AG08395 (cell line): Measurements from ENCODE around the gene KCNH2.
A peak's percentile ranks its signal among the peaks of the same experiment; 100 is the strongest.

Source experiments
- DNase-seq: peaks from one replicate; pipeline ENCODE4 v3.0.0; 2012; ENCODE audit warnings: mixed read lengths, low spot score

The KCNH2 gene

DNA sequence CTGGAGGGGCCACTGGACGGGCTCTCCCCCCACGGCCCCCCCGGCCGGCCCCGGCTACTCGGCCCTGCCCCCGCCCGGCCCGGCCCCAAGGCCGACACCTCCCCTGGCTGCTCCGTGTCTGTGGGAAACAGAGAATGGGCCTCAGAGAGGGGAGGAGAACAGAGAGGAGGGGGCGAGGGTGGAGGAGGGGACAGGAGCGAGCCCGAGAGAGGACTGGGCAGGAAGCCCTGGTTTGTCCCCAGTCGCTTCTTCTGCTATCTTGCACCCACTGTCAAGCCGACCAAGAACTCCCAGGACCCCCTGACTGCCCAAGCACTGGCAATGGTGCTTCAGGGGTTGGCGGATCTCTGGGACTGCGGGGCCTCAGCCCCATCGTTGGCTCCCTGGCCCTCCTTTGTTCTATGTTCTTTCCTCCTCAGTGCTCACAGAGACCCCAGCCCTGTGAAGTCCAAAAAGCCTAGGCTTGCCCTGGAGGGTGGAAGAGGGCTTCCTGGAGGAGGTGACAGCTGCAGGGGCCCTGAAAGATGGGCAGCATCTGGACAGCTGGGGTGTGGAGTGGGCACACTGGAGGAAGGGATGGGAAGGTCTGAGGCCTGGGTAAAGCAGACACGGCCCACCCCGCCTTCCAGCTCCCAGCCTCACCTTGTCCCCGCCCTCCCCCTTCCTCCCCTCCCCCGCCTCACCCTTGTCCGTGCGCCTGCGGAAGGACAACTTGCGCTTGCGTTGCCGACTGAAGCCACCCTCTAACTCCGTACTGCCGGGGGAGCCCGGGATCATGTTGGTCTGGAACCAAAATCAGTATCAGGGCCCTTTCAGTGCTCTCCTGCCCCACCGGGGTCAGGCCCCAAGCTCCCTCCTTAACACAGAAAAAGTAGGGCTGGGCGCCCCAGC lies 30.1 kb downstream of the KCNH2 start:
- DNase-seq: no peak

DNA sequence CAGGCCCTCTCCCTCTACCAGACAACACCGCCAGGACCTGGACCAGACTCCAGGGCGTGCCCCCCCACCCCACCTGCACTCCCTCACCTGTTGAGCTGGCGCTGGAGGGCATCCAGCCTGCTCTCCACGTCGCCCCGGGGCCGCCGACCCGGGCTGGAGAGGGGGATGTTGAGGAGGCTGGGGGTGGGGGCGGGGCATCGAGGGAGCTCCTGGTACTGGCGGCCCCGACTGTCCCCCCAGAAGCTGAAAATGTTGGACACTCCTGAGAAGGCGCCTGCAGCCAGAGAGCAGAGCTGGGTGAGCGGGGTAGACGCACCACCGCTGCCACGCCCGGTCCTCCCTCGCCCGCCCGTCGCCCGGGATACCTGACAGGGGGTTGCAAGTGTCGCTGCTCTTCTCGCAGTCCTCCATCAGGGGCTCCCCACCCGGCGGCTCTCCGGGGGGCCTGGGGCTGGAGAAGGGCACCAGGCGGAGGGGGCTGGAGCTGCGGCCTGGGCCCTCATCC lies 30.8 kb downstream of the KCNH2 start:
- DNase-seq: no peak

DNA sequence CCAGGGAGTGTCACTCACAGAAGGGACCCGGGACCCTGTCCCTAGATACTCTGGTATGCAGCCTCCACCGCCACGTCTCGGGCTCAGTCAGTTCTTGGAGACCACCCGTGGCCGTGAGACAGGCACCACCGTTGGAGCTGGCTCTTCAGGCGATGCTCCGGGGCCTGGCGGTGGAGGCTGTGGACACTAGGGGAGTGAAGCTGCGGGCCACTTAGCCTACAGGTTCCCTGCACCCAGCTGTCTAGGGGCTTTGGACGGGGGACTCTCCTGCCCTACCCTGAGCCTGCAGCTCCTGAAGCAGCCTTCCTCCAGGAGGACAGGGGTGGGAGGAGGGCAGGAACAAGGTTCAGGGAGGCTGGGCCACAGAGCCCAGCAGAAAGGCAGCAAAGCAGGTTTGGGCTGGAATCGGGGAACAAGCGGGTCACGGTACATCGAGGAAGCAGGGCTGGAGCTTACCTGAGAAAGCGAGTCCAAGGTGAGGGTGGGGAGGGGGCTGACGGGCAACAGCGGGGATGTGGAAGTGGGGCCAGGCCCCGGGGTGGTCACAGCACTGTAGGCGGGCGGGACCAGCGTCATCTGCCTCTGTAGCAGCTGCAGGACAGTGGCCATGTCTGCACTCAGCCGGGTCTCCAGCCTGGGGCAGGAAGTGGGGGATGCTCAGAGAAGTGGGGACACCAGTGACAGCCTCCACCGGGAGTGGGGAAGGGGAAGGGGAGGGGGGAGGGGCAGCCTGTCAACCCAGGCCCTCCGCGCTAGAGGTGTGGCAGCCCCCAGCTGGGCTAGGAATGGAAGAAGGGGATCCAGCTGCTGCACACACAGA lies 31.5 kb downstream of the KCNH2 start:
- DNase-seq: no peak

DNA sequence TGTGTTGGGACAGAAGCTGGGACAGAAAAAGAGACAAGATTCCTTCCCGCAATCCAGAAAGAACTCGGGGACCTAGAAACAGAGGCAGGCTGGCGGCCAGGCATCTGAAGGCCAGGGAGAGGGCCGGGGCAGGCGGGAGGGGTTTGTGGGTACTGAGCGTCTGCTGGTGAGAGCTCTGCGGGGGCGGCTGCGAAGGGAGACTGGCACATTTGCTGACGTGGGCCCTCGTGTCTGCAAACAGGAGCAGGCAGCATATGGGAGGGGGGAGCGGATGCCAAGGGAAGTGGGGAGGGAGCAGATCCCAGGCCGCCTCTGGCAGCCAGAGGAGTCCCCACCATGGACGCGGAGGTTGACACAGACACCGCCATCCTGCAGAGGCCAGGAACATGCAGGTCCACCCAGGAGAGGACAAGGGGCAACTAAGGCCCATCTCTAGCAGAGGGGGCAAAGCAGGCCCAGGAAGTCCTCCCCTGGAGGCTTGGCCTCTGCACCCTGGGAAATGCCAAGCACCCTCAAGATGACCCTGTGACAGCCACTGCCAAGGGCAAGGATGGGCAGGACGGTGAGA lies 32.2 kb downstream of the KCNH2 start:
- DNase-seq: no peak

DNA sequence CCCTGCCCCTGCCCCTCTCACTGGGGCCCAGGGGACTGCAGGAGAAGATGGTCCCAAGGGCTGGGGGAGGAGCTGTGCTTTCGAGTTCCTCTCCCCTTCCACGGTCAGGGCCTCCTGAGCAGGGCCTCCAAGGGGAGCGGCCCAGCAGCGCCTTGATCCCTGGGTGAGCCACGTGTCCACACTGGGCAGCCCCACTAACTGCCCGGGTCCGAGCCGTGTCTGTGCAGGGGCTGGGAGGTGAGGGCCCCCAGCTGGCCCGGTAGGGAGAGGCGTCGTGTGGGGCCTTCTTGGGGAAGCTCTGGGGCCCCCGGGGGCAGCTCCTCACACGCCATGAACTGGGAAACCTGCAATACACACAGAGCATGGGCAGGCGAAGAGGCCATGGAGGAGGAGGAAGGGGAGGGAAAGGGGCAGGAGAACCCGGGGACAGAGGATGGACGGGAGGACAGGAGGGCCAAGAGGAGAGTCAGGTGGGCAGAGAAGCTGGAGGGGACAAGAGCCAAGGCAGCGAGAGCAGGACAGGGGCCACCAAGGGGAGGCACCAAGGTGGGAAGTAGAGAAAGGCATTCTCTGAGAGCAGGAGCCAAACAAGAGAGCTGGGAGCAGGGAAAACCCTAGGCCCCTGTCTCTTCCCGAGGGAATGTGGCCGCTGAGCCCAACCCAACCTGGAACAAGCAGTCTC lies 32.8 kb downstream of the KCNH2 start:
- DNase-seq: no peak

DNA sequence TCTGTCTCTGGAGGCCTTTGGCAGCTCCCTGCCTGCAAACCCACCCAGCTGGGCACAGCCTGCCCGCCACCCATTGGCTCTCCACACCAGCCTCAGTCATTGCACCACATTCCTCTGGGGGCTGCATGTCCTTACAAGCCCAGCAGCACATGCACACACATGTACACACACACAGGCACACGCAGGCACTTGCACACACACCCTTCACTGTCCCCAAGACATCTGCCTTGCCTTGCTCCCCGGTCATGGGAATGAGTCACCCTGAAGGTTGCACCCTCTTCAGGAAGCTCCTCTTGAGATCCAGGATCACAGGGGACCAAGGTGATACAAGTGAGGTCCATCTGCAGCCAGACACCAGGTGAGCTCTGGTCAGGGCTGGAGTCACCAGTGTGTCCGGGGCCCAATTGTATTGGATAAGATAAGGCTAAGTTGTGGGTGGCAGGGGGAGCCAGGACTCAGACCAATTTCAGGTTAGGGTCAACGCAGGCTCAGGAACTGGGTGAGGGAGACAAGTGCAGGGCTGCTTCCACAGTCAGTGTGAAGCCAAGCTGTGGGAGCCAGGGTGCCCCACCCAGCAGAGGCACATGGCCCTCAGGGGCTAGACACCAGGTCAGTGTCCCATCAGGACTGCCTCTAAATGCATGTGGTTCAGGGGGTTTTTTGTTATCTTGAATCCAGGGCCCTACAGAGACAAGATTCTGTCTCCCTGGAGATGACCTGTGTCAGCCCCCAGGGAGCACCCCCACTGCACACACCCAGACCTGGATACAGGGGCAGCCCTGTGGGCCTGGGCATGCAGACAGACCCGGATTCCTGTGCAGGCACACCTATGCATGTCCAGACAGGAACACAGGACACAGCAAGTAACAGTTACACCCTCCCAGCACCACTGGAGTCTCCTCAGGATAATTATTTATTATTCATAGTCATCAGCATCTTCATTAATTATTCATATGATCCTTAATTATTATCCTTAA lies 33.8 kb downstream of the KCNH2 start:
- no peak for DNase-seq

DNA sequence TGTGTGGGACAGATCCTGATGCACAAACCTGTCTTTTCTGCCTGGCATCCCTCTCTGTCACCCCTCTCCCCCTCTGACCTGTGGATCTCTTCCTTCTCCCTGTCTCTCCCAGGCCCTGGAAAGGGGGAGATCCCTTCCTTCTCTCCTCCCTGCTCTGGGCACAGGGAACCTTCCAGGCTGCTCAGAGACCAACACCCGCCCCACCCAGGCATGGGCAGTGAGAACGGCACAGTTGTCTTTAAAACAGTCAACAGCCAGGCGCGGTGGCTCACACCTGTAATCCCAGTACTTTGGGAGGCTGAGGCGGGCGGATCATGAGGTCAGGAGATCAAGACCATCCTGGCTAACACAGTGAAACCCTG lies 34.7 kb downstream of the KCNH2 start:
- DNase-seq: no peak

DNA sequence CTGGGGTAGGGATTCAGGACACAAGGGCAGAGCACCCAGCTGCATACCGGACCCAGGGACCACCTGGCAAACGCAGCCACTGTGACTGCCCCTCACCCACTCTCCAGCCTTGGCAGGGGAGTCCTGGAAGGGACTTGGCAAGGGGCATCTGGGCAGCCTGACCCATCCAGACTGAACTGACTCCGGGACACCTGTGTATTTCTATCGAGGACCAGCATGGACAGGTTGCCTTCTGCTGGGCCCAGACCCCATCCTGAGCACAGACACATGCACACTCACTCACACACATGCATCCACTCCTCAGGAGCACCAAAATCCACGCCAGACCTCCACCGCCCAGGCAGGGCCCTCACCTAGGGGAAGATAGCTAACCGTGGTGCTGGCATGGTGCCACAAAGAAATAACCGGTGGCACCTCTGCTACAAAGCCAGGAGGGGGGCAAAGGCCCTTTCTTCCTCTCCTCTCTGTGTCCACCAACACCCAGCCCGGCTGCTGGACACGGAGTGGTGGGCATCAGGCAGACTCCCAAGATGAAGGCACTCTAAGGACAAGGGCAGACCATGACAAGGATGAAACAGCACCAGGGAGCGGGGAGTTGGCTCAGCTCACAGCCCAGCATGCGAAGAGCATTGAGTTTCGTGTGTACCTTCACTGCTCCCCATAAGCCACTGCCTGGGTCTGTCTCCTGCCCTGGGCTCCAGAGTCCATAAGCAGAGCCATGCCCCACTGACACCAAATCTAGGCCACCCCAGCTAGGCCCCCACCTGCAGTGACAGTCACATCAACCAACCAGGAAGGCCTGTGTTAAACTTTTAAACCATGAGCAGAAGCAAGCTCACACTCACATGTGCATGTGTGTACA lies 35.3 kb downstream of the KCNH2 start:
- DNase-seq: no peak

DNA sequence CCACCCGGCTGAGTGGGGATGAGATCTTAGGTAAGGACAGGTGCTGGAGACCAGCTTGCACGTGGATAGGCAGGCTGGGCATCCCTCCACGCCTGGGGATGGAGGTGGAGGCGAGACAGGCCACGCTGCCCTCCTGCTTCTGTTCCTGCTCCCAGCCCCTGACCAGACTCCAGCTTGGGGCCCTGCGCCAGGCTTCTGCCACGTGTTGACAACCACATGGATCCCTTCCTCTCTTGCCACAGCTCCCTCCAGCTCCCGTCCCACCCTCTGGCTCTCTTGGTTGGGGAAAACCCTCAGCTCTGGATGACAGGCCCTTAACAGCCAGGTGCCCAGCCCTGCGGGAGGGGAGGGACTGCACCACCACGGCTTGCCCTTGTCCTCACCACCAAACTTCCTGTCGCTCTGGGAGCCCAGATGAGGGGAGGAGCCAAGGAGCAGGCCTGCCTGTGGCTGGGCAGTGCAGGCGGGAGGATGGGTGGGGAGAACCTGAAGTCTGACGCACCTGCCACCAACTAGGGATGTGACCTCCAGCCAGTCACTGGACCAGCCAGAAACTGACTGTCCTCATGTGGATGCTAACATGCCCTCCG lies 36.0 kb downstream of the KCNH2 start:
- no peak for DNase-seq

DNA sequence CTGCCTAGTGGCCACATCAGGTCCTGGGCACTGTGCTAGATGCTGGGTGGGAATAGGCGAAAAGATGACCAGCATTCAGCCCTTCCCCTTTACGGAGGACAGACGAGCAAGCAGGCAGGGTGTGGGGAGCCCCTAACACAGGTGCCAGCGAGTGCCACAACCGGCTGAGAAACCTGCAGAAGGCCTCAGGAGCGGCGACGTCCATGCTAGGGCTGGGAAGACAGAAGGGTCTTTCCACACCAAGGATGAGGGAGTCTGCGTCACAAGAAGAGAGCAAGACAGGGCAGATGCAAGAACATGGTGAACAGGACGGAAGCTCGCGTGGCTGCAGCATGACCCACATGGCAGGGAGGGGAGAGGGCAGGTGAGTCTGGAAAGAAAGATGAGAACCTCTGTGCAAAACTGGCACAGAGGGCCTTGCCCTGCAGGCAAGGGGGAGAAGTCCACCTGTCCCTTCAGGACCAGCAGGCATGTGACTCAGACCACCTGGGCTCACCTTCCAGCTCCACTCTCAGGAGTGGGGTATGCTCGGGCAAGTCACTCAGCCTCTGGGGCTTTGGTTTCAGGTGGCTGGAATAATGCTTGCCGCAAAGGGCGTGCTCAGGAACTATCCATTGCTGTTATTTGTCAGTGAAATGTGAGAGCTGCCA lies 36.6 kb downstream of the KCNH2 start:
- no peak for DNase-seq

DNA sequence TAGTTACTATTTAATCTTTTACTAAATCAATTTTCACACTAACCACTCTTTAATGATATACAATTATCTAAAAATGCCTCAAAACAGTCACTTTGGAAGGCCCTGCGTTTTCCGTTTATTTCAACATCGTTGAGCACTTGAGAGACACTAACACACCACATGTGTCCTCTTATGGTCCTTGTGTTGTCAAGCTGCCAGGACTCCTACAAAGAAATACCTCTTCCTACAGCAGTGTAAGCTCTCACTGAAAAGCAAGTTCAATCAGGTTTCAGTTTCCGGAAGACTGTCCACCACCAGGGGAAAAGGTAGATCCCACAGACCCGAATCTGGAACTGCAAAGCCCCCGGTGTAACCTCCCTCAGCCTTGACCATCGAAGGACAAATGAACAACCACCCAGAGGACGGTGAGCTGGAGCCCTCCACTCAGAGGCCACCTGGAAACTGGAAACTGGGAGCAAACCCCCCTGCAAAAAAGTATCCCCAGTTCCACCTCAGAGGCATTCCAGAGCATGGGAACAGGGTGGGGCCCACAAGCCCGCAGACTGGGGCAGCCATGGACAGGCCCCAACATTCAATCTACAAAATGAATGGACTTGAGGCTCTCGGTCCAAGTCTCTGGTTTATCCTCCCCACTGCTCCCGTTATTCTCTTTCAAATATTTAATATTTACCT lies 37.6 kb downstream of the KCNH2 start:
- DNase-seq: no peak

DNA sequence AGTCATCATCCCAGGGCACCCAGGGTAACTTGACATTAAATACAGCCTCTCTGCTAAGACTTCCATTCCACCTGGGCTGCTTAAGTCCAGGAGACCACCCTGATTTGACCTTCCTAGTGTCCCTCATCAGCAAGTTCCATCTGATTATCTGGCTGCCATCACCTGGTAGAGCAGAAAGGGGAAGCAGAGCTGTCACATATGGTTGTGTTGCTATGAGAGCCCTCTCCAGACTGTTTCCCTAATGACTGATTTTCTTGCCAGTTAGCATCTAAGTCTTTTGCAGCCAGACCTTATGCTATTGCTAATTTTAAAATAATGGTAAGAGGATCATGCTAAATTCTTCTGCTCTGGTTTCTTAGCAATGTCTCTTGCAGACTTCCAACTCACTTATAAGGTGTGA lies 38.7 kb downstream of the KCNH2 start:
- no peak for DNase-seq

DNA sequence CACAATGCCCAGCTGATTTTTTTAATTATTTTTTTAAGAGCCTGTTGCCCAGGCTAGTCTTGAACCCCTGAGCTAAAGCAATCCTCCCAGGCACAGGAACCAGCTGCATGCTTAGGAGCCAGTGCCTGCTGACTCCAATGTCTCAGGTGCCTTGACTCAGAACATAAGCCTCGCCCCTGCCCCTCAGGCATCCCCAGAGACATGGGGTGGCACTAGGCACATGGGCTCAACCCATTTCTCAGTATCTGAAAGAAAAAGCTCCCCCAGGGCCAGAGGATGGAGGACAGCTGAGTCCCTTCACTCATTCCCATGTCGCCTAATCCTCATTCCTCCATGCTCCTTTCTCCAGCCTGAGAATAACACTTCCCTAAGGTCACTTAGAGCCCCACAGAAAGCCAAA lies 39.1 kb downstream of the KCNH2 start:
- DNase-seq: no peak

DNA sequence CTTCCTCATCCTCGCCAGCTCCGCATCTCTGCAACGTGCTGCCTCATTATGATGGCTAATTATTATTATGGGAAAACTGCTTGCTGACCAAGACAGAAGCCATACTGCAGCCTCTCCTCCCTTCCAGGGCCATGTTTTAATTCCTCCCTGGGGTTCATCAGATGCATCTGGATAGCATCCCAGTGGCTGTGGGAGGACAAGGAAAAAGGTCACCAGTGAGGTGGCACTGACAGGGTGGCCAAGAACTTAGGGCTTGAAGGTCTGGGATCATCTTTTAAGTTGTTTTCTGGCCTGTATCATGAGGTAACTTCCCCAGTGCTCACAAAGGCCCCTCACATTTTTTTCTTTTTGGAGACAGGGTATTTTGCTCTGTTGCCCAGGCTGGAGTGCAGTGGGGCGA lies 39.6 kb downstream of the KCNH2 start:
- DNase-seq: no peak

DNA sequence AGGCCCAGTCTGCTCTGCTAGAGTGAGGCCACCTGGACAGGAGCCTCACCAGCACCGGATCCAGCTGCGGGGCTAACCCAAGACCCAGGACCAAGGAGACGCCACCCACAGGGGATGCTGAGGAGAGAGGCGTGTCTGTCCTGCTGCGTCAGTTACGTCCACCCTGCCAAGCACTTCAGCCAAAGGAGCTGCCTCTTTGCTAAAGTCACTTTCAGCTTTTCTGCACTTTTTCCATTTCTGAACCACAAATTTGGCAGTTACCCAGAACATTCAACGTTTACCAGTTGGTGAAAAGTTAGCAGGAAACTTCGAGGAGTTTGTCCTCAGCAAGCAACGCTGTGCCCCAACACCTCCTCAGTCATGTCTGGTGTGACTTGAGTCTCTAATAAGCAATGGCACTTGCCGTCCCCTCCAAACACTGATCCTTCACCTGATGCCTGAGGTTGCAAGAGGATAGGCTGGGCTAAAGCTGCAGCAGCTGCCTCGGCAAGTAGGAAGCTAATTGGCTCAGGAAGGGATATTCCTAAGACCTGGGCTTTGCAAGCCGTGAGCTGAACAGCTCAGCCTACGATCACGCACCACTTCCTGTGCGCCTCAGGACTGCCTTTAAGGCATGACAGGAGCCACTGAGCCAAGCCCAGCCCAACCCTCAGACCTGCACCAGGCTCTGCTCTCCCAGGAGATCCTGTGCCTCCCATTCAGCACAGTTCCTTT lies 40.1 kb downstream of the KCNH2 start:
- peak; percentile 34 for DNase-seq

DNA sequence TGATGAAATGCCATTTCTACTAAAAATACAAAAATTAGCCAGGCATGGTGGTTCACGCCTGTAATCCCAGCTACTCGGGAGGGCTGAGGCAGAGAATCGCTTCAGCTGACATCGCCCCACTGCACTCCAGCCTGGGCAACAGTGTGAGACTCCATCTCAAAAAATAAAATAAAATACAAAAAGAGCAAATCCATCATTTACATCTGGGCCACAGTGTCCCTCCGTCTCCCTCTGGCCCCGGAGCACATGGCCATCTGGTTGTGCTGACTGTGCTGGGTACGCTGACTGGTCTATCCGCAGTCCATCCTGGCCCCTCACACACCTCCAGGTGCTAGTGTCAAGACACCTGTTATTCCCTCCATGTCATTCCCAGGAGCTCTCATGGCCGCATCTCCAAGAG lies 42.1 kb downstream of the KCNH2 start:
- no peak for DNase-seq

DNA sequence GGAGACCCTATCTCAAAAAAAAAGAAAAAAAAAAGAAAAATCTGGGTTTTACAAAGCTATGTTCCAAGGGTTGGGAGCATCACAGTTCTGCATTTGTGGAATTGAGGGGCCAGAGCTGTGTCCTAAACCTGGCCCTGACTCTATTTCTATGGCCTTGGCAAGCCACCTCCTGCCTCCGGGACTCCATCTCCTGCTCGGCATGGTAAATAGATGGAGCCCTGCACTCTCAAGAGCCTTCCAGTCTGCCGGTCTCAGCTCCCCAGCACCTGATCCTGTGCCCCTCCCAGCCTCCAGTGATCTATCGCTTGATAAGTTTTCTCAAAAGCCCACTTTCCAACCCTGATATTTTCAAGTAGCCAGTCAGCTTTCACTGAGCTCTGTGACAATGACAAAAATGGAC lies 43.0 kb downstream of the KCNH2 start:
- no peak for DNase-seq
